Measurements from ENCODE around the gene TMEM8B.
"Not testable (repeated sequence)": the region's sequence is repeated elsewhere in the genome, so short reads cannot be mapped to it uniquely, and the experiment has no call there.

The TMEM8B gene

DNA sequence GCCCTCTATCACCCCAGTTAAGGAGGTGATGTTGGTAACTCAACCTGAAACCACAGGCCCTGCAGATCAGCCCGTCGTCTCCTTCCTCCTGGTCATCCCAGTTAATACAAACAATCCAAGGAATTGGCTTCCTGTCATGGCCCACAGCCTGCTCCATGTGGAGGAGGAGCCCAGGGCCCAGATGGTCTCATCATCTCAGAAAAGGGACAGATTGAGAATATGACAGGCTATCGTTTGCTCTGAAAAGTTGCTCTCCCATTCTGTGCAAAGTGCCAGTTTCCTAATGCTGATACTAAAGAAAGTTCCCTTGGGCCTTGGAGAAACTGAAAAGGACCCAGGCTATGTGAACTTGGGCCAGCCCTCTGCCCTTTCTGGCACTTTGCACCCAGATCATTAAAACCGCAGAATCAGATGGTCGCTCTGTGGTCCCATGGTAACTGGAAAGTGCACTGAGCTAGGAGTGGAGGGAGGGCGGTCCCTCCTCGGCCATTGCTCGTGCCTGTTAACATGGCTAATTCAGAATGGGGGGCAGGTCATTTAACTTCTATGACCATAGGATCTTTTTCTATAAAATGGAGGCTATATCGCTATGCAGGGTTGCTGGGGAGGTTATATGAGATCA is 79.6 kb downstream of the TMEM8B start:
- no peak for DNase-seq (ENCODE audit: low read depth in 2 of 2)

DNA sequence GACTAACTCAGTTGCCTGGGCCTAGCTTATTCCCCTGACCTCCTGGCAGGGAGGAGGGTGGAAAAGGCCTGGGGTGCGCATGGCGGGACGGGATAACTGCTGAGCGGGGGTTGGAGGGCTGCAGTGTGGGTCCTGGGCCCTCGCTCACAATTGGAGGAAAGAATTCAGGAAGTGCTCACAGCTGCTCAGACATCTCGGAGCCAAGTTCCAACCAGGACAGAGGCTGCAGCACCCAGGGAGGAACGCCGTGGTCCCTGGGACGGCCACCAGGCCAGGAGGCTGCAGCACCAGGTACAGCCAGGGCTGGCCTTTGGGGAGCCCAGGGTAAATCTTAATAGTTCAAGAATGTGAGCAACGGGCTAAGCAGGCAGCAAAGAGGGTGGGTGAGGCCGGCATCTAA is 80.2 kb downstream of the TMEM8B start, which contains the start of gene SPAAR:
TSS of gene SPAAR (plus strand) at position 217 of the 400 bp plus-strand sequence. CDS start 974 bp downstream, outside the sequence.
- DNase-seq (ENCODE audit: low read depth in 2 of 2), result no peak

GRCh38 chr9:35909687-35910612 is 80.9 kb downstream of the TMEM8B start:
- no peak for DNase-seq (ENCODE audit: low read depth in 2 of 2)

- peak in 1 of 2 donors; percentile 14 for DNase-seq (ENCODE audit: low read depth in 2 of 2)
Observed at GRCh38 chr9:35910613-35911359, 81.8 kb downstream of the TMEM8B start.

DNA sequence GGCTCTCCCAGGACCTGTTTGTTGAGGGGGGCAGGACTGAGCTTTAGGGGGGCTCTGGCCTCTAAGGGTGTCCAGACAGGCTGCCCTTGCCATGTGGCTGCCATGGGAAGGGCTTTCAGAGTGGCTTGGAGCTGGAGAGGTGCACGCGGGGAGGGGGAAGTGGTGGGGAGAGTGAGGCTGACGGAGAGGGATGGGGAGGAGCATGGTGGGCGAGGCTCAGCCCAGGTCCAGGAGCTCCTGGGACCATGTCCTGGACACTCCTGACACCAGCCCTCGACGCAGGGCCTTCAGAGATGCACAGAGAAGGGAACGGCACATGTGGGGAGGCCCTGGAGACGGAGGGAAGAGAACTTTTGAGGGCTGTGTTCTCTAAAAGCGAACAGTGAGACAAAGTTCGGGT is 82.7 kb downstream of the TMEM8B start:
- no peak for DNase-seq (ENCODE audit: low read depth in 2 of 2)

- no peak for DNase-seq (ENCODE audit: low read depth in 2 of 2)
Observed at GRCh38 chr9:35912791-35913400, 83.9 kb downstream of the TMEM8B start.

- not testable (repeated sequence) for DNase-seq (ENCODE audit: low read depth in 2 of 2)
Observed at GRCh38 chr9:35913429-35913828, 84.4 kb downstream of the TMEM8B start.

DNA sequence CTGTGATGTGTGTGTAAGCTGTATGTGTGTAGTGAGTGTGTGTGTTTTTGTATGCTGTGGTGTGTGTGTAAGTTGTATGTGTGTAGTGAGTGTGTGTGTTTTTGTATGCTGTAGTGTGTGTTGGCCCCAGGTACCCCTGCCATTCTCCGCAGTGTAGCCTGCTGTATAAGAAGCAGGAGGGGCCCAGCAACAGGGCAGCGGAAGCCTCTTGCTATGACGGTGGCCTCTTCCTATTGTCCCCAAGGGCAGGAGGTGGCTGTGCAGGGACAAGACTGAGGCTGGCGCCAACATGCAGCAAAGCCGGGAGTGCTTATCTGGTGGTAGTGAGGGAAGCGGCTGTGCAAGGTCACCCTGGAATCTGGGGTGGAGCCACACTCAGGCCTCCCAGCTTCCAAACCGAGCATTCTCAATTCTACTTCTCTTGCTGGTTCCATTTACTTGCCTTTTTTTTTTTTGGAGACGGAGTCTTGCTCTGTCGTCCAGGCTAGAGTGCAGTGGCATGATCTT is 85.3 kb downstream of the TMEM8B start:
- DNase-seq (ENCODE audit: low read depth in 2 of 2), result no peak
